IPS-15b (cell line): ENCODE measurements around the gene NAALAD2.
"Not testable (repeated sequence)": the region's sequence is repeated elsewhere in the genome, so short reads cannot be mapped to it uniquely, and the experiment has no call there.

ENCODE experiments used
- H3K27me3 ChIP-seq: one replicate; pipeline ENCODE4 v1.6.1; 2013; ENCODE audit warnings: low read length; ENCODE audit not compliant: control insufficient read depth, insufficient read depth
- H3K36me3 ChIP-seq: one replicate; pipeline ENCODE4 v1.6.1; 2013; ENCODE audit warnings: low read length; ENCODE audit not compliant: control insufficient read depth, insufficient read depth
- H3K4me1 ChIP-seq: one replicate; pipeline ENCODE4 v1.6.1; 2013; ENCODE audit warnings: mild to moderate bottlenecking, low read length; ENCODE audit not compliant: control insufficient read depth, insufficient read depth
- H3K4me3 ChIP-seq: one replicate; pipeline ENCODE4 v1.5.1; 2013; ENCODE audit warnings: low read depth, low read length
- H3K9ac ChIP-seq: one replicate; pipeline ENCODE4 v1.6.1; 2013; ENCODE audit warnings: low read depth, mild to moderate bottlenecking, low read length
- H3K9me3 ChIP-seq: one replicate; pipeline ENCODE4 v1.6.1; 2013; ENCODE audit warnings: mild to moderate bottlenecking, low read length; ENCODE audit not compliant: control insufficient read depth, insufficient read depth

Gene NAALAD2

DNA sequence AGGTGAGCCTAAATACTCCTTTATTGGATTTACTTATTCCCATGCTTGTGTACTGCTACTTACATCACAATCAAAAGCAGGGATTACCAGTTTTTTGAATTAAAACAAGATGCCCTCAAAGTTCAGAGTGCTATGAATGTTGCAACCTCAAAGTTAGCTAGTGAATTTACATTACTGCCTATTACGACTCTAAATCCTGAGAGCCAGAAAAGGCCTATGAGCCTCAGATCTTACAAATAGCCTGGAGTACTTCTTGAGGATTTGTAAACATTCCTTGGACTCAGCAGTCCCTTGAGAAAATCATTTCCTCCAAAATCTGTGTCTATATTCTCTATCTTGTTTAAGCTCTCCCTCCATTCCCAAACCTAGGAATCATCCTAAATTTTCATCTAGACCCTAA lies 62.9 kb downstream of the NAALAD2 start:
- no peaks in the 10 kb centered on the region for H3K27me3 ChIP-seq
- no peak overlapping the region for H3K4me3 ChIP-seq
- no peaks in the 10 kb centered on the region for H3K36me3 ChIP-seq
- H3K9me3 ChIP-seq: no peaks in the 10 kb centered on the region
- no peaks in the 10 kb centered on the region for H3K4me1 ChIP-seq
- H3K9ac ChIP-seq: no peak overlapping the region

GRCh38 chr11:90202342-90202741 lies 67.9 kb downstream of the NAALAD2 start:
- H3K9ac ChIP-seq: no peak overlapping the region
- H3K4me3 ChIP-seq: no peak overlapping the region
- H3K4me1 ChIP-seq: no peaks in the 10 kb centered on the region
- H3K27me3 ChIP-seq: no peaks in the 10 kb centered on the region
- H3K36me3 ChIP-seq: peaks cover 2% of the 10 kb centered on the region
- H3K9me3 ChIP-seq: no peaks in the 10 kb centered on the region

DNA sequence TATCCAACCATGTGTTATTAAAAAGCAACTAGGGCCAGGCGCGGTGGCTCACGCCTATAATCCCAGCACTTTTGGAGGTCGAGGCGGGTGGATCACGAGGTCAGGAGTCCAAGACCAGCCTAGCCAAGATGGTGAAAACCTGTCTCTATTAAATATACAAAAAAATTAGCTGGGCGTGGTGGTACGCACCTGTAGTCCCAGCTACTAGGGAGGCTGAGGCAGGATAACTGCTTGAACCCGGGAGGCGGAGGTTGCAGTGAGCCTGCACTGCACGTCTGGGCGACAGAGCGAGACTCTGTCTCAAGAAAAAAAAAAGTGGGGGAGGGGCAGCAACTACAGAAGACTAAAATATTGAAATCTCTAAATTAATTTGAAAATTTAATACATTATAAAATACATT lies 69.9 kb downstream of the NAALAD2 start:
- Histone ChIP-seq H3K36me3 (peaks cover 2% of the 10 kb centered on the region), H3K27me3 (no peaks in the 10 kb centered on the region)

DNA sequence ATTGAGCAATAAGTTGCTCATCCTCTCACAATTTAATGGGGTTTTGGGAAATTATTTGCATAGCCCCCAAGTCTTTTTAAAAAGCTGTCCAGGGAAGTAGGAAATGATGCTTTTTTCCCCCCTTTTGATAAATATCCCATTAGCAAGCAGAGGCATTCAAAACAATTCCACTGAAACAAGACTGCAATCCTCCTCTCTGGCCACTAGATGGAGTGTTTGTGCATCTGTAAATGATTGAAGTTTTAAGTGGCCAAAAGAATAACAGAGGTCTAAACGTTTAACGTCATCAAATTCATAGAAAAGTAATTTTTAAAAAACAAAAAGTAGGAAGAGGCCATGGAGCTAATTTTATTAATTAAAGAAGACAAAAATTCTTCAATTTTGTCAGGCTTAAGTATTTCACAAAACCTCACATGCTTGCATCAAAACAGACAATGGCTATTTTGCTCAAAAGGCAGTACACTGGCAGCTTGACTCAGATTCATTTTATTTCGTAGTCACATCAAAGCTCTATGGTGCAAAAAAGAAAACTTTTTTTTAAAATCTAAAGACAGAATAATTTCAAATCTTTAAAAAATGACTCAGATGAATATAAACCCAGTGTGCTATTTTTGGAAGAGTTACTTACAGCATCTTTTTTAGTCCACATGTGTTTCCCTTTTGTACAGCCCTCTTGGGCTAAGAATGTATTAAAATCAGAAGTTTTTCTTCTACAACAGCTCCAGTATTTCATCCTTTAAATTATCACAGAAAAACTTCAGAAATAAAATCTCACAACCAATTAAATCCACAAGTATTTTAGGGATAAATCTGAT lies 70.6 kb downstream of the NAALAD2 start:
- Histone ChIP-seq H3K4me3 (no peak overlapping the region), H3K4me1 (no peaks in the 10 kb centered on the region), H3K9me3 (no peaks in the 10 kb centered on the region), H3K36me3 (peaks cover 2% of the 10 kb centered on the region), H3K27me3 (no peaks in the 10 kb centered on the region), H3K9ac (no peak overlapping the region)

More for the DNA sequence above, 69.9 kb downstream of the NAALAD2 start:
- H3K9me3 ChIP-seq: no peaks in the 10 kb centered on the region
- no peak overlapping the region for H3K4me3 ChIP-seq
- H3K9ac ChIP-seq: no peak overlapping the region
- H3K4me1 ChIP-seq: no peaks in the 10 kb centered on the region

- not testable (repeated sequence) for H3K9me3 ChIP-seq
Observed at GRCh38 chr11:90207992-90208391, 73.5 kb downstream of the NAALAD2 start.

GRCh38 chr11:90208857-90209256 lies 74.4 kb downstream of the NAALAD2 start:
- Histone ChIP-seq H3K9me3 (no peaks in the 10 kb centered on the region), H3K27me3 (no peaks in the 10 kb centered on the region), H3K36me3 (no peaks in the 10 kb centered on the region), H3K9ac (no peak overlapping the region), H3K4me3 (no peak overlapping the region), H3K4me1 (no peaks in the 10 kb centered on the region)

More at GRCh38 chr11:90207992-90208391, 73.5 kb downstream of the NAALAD2 start:
- H3K27me3 ChIP-seq, H3K36me3 ChIP-seq, H3K4me1 ChIP-seq, H3K9ac ChIP-seq, H3K4me3 ChIP-seq: not testable (repeated sequence)

DNA sequence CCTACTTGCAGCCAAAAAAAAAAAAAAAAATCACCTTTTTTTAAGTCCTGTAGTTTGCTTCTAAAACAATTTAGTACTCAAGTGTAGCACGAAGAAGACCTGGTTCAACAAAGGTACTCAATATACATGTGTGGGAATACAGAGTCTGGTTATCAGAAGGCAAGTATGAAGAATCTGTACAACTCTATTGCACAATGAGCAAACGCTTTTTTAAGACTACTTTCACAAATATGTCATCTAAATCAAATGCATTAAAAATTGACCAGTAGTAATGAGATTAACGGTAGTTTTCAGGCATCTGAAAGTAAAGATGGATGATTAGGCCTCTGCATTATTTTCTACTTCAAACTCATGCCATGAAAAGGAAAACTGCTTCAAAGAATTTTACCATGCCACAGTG lies 78.9 kb downstream of the NAALAD2 start:
- Histone ChIP-seq H3K4me1 (peaks cover 7% of the 10 kb centered on the region), H3K9me3 (no peaks in the 10 kb centered on the region), H3K27me3 (no peaks in the 10 kb centered on the region), H3K9ac (no peak overlapping the region), H3K4me3 (no peak overlapping the region), H3K36me3 (no peaks in the 10 kb centered on the region)

DNA sequence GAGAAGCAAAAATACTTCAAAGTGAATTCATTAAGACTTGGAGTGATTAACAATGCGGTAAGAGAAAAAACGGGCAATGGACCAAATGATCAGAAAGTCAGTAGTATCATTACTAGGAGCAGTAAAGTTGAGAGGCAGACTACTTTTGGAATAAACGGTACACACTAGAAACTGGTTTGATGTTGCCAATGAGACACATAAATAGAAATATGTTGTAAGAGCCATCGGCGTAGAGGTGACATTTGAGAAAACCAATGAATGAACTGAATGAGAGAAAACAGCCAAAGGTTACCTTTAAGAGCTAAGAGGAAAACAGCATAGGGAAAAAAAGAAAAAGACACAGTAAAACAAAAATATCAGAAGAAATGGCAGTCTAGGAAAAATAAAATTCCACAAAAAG lies 82.1 kb downstream of the NAALAD2 start:
- Histone ChIP-seq H3K4me1 (peaks cover 13% of the 10 kb centered on the region), H3K36me3 (no peaks in the 10 kb centered on the region), H3K27me3 (no peaks in the 10 kb centered on the region), H3K4me3 (no peak overlapping the region), H3K9ac (no peak overlapping the region), H3K9me3 (no peaks in the 10 kb centered on the region)

DNA sequence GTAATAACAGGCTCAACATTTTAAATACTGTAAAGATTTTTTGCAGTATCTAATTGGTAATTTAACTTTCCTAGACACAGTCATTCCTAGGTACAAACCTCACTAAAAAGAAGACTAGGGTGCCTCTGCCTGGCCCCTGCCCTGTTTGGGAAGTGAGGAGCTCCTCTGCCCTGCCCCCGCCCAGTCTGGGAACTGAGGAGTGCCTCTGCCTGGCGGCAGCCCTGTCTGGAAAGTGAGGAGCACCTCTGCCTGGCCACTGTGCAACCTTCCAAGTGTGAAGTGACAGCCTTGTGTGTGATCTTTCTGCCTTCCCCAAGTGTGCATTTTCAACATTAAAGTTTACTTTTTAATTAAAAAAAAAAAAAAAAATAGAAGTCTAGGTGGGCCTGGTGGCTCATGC lies 84.1 kb downstream of the NAALAD2 start:
- H3K9ac ChIP-seq: no peak overlapping the region
- no peaks in the 10 kb centered on the region for H3K9me3 ChIP-seq
- no peaks in the 10 kb centered on the region for H3K36me3 ChIP-seq
- no peaks in the 10 kb centered on the region for H3K27me3 ChIP-seq
- H3K4me3 ChIP-seq: no peak overlapping the region
- peaks cover 13% of the 10 kb centered on the region for H3K4me1 ChIP-seq

DNA sequence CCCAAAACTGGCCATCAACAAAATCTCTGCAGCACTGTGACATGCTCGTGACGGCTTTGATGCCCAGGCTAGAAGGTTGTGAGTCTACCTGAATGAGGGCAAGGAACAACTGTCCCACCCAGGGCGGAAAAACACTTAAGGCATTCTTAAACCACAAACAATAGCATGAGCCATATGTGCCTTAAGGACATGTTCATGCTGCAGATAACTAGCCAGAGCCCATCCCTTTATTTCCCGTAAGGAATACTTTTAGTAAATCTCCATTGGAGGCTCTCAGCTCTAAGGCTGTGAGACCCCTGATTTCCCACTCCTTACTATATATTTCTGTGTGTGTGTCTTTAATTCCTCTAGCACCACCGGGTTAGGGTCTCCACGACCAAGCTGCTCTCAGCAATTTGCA lies 85.0 kb downstream of the NAALAD2 start:
- peaks cover 13% of the 10 kb centered on the region for H3K4me1 ChIP-seq
- H3K27me3 ChIP-seq: no peaks in the 10 kb centered on the region
- no peak overlapping the region for H3K9ac ChIP-seq
- no peaks in the 10 kb centered on the region for H3K9me3 ChIP-seq
- no peaks in the 10 kb centered on the region for H3K36me3 ChIP-seq
- H3K4me3 ChIP-seq: no peak overlapping the region

DNA sequence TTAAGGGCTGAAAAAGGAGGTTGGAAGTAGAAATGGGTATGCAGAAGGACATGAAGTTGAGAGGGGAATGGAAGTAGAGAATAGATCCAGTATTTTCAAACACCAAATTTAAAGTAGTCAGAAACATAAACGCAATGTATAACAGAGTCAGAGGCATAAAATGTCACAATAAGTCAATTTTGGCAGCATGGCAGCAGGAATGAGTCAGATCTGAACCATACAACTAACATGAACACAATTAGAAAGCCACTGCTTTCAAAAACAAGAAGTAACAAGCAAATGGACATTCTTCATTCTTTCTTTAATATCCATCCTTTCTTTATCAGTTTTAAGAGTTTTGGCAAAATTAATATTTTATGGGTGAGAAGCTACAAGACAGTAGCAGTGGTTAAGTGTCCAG lies 85.9 kb downstream of the NAALAD2 start:
- Histone ChIP-seq H3K9me3 (no peaks in the 10 kb centered on the region), H3K36me3 (no peaks in the 10 kb centered on the region), H3K4me1 (peaks cover 9% of the 10 kb centered on the region), H3K9ac (no peak overlapping the region), H3K27me3 (no peaks in the 10 kb centered on the region), H3K4me3 (no peak overlapping the region)

DNA sequence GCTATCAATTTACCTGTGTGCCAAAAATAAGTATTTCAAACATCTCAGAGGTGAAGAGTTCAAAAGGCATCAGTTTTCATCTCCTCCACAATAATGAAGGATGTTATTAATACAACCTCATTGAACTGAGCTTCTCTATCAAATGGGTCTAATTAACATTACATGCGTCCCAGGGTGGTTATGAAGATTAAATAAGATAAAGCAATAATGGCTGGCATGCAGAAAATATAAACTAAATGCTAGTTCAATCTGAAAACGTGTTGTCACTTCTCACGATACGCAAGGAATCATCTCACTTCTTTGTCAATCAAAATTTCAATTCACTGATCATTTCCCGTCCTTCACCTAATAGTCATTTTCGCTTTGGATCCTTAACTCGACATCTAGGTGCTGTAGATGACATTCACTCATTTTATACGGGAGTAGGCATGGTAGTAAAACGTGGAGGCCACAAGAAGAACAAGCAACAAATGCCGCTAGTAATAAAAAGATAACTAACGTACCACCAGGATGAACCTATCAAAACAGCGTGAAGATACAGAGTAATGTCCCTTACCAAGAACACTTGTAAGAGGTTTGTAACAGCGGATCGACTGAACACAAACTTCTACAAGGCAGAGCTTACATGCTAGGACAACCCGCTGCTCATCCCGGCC lies 87.5 kb downstream of the NAALAD2 start:
- H3K27me3 ChIP-seq: no peaks in the 10 kb centered on the region
- no peaks in the 10 kb centered on the region for H3K36me3 ChIP-seq
- peak overlapping the region; percentile 88 for H3K4me3 ChIP-seq
- no peaks in the 10 kb centered on the region for H3K9me3 ChIP-seq
- peak overlapping the region; percentile 87 for H3K9ac ChIP-seq
- H3K4me1 ChIP-seq: peaks cover 10% of the 10 kb centered on the region
